AG09319 (cell line): ENCODE results near the gene EFNA4.

Experiments used
- DNase-seq: peaks from one replicate; pipeline ENCODE4 v3.0.0-alpha.2; 2010; ENCODE audit warnings: low read depth; ENCODE audit errors: extremely low read depth
- TF ChIP-seq, protein P1 (sequence below): IDR thresholded peaks from 2 replicates; pipeline ENCODE4 v1.5.1; 2011; ENCODE audit warnings: low read depth, mild to moderate bottlenecking, inconsistent platforms, low read length, moderate library complexity

Gene EFNA4

DNA sequence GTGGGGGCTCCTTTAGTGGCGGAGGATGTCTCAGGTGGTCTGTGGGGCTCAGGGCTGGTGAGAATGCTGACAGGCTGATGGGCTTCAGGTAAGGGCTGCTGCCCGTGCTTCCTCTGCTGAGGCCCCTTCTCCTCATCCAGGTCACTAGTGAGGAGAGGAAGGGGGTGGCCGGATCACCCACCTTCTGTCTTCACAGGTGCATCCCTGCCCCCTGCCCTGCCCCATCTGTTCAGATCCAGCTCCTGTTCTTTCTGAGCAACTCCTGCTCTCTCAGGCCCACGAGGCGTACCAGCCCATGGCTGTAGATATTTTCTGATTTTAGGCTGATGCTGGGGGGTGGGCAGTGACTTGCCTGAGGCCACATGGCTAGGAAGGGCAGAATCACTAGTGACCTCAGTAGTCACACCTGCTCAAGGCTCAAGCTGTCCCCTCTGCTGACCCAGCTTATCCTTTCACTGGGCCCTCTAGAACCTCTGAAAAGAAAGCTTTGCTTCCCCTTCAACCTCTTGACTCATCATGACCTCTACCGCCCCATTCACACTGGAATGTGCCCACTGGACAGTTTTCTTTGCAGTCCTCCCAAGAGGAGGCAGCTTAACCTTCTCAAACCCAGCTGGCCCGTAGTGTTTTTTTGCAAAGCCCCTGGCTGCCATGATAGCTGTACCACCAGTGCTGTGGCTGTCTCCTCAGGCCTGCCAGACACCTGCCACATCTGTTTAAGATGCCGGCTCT is 44.8 kb upstream of the EFNA4 start:
- TF ChIP-seq, protein P1, sequence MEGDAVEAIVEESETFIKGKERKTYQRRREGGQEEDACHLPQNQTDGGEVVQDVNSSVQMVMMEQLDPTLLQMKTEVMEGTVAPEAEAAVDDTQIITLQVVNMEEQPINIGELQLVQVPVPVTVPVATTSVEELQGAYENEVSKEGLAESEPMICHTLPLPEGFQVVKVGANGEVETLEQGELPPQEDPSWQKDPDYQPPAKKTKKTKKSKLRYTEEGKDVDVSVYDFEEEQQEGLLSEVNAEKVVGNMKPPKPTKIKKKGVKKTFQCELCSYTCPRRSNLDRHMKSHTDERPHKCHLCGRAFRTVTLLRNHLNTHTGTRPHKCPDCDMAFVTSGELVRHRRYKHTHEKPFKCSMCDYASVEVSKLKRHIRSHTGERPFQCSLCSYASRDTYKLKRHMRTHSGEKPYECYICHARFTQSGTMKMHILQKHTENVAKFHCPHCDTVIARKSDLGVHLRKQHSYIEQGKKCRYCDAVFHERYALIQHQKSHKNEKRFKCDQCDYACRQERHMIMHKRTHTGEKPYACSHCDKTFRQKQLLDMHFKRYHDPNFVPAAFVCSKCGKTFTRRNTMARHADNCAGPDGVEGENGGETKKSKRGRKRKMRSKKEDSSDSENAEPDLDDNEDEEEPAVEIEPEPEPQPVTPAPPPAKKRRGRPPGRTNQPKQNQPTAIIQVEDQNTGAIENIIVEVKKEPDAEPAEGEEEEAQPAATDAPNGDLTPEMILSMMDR = no peak
- no peak for DNase-seq

DNA sequence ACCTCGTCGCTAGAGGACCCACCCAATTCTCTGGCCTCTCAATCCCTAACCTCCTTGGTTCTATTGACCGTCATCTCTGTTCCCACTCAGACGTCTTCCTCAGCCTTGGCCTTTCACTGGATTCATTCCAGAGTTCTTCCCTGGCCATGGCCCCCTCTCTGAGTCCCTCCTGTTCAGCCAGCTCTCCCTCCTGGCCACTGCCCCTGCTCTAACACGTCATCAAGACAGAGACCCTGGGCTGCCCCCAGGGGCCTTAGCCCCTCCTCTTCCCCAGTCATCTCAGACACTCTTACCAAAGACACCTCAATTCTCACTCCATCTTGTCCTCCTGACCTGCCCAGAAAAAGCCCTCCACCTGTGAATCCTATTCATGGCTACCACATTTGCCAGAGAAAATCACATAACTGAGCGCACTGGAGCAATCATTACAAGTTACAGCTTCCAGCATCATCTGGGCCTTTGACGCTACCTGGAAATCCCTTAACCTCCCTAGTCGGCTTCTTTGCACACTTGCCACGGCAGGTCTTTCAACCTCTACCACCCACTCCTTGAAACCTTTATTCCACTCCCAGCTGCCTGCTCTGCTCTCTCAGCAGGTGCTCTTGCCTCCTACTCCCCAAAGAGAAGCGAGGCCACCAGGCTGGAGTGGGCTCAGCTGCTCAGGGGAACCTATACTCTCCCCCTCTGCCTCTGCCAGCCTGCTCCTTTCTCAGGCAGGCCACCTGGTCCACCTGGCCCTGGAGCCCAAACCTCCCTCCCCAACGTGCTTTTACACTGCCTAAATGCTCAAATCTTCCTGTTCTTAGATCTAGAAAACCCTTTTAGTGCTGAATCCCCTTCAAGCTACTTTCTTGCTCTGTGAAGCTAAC is 43.9 kb upstream of the EFNA4 start:
- TF ChIP-seq, protein P1 = no peak
- no peak for DNase-seq

DNA sequence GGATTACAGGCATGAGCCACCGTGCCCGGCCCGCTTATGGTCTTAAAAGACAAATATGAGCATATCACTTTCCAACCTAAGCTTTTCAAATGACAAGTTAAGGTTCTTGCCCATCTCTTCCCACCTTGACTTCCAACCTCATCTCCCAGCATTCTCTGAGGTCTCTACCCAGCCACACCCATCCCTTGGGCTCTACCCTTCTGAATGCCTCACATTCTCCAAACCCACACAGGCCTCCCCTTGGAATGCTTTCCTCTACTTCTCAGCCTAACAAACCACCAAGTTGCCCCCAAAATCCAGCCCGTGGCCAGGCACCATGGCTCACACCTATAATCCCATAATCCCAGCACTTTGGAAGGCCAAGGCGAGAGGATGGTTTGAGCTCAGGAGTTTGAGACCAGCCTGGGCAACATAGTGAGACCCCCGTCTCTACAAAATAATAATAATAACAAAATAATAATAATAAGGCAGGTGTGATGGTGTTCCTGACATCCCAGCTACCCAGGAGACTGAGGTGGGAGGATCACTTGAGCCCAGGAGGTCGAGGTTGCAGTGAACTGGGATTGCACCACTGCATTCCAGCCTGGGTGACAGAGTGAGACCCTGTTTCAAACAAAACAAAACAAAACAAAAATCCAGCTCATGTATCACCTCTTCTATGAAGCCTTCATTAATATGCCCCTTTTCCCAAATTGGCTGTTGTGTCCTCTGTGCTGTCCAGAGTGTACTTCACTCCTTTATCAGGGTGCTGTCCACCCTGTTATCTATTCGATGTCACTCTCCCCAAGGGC is 41.2 kb upstream of the EFNA4 start:
- no peak for DNase-seq
- TF ChIP-seq, protein P1 = no peak

DNA sequence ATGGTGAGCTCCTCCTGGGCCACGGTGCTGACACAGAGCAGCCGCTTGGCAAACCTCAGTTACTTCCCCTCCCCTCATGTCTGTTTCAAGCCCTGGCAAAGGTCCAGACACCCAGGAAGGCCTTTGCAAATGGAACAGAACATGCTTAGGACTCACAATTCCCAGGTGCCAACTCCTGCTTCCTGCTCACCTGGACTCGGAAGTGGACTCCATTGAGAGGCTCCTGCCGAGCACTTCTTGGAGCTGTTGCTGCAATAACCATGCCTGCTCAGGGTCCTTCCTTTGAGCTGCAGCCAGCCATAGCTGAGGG is 40.7 kb upstream of the EFNA4 start:
- TF ChIP-seq, protein P1 = no peak
- no peak for DNase-seq

DNA sequence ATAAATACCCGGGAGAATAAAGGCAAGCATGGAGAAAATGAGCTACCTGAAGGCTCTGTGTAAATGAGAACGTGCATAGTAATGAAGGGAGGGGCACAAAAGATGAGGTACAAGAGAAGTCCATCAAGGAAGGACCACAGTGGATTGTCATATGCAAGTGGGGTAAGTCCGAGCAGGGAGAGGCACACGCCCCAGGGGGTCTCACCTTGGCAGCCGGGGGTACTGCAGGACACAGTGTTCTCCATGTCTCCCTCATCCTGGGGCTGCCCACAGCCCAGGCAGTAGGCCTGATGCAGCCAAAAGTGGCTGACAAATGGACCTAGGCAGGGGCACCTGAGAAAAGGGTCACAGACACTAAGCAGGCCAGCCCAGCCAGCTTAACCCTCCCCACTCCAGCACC is 39.9 kb upstream of the EFNA4 start:
- DNase-seq = no peak
- TF ChIP-seq, protein P1 = no peak

DNA sequence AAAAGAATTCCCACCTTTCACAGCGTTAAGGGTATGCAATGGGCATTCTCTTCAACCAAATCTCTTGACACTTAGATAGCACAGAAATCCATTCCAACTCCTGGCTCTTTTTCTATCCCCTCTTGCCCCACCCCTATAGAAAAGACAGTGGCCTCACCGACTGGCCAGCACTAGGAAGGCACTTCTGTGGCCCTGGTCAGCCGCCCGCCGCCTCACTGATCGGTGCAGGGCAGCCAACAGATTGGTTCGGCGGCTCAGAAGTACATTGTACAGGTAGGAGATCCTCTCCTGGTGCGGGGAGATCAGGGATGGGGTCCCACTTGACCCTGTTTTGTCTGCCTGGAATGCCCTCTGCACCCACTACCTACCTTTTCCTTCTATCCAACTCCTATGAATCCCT is 39.2 kb upstream of the EFNA4 start:
- no peak for DNase-seq
- TF ChIP-seq, protein P1 = no peak

DNA sequence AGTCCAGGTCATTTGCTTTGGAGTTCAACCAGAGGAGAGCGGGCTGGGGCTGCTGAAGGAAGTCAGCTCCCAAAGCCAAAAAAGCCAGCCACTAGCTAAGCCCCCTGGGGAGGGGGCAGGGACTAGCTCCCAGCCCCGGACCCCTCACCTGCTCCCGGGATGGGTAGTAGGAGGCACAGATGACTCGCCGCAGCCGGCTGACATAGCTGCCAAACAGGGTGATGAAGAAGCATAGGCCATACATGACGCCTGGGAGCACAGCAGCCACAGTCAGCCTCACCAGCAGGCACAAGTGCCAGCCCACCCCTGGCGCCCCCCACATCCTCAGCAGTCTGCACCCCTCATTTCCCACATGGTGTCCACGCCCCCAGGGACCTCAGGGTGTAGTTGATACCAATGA is 37.4 kb upstream of the EFNA4 start:
- DNase-seq = no peak
- TF ChIP-seq, protein P1 = no peak
